GM19023 (cell line): ENCODE measurements around the gene GNB5.

ENCODE experiments used
- ATAC-seq: cut with Tn5 transposase; IDR thresholded peaks from one replicate; pipeline ENCODE4 v1.9.1; 2021; ENCODE audit warnings: mild to moderate bottlenecking, moderate library complexity; ENCODE audit not compliant: unreplicated experiment

GNB5 gene

DNA sequence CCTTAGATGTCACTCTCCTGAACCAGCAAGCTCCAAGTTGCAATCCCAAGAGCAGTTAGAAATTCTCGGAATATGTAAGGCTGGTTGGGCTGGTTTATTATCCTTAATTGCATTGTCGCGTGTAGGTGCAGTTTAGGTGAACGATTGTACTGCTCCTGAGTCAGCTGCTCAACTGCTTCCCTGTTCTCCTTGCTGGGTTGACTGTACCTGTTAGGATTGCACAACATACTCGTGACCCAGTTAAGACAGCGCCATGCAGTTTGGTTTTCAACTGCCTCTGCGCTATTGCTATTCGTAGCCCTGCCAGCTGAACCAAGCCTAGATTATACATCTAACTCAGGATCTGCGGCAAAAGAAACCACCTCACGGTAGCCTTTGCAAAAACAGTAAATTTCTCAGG, 119.6 kb downstream of the GNB5 start:
- no peak for ATAC-seq

DNA sequence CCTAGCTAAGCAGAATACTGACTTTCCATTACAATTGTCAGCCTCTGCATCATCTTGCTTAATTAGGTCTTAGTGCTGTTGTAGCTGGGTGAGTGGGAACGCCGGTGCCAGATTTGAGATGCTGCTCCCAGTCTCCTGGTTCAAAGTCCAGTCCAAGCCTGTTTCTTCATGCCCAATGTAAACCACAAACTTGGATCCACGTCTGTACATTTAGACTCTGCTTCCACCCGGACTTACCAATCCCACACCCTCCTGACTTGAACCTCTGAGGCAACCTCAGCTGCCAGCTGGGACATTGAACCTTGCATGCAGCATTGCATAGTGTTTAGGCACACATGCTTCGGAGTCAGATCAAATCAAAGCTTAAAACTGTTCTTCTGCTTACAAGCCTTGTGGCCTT, 121.6 kb downstream of the GNB5 start:
- no peak for ATAC-seq

DNA sequence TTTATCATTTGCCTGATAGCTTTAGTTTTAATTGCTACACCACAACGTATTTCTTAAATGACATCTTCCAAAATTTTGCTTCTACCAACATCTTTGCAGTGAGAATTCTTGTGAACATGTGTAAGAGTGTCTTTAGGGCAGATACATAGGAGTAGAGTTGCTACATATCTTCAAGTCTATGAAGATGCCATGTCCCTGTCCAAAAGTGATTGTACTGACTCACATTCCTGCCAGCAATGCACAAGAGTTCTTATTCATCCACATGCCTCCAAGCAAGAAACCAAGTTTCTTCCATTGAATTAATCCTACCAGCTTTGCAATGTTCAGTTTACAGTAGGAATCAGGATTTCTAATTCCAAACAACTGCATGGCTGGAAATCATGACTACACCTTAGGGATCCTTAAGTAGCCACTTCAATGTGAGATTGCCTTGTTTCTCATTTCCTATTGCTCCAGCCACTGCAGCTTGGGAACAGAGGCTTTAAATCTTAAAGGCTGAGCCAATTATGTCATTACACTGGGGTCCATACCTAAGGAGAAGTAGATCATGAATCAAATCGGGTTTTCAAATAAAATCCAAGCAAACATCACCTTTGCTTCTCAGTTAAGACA, 123.1 kb downstream of the GNB5 start:
- no peak for ATAC-seq

DNA sequence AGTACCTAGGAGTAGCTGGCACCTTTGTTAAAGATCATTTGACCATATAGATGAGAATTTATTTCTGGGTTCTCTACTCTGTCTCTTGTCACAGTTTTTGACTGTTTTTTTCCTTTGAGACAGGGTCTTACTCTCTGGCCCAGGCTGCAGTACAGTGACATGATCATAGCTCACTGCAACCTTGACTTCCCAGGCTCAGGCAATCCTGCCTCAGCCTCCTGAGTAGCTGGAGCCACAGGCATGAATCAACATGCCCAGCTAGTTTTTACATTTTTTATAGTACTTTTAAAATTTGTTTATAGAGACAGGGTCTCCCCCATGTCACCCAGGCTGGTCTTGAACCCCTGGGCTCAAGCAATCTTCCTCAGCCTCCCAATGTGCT, 123.7 kb downstream of the GNB5 start:
- no peak for ATAC-seq

DNA sequence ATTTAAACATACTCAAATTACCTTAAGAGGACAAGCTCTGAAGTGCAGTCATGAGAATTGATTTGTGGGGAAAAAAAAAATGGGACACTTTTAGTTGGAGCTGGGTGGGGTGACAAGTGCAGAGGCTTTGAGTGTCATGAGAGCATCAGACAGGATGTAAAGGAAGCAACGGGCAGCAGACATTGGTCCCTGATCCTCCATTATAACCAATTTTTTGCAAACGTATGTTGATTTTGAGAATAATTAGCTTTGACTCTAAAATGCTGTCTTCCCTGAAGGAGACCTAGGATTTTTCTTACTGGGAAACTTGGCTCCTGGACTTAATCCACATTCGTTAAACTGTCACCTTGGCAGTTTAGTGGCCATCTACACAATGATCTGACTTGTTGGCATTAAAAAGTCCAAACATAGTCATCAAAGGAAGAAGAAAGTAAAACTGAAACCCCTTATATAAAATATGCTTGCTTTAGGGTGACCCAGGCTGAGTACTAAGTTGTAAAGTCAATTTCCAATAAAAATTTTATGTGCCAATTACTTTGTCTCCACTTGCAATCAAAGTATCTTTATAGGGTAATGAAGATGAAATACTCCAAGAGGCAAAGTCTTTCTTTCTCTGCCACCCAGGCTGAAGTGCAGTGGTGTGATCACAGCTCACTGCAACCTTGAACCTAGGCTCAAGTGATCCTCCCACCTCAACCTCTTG, 124.2 kb downstream of the GNB5 start:
- no peak for ATAC-seq
